PC-3 (cell line): ENCODE results near the gene TRMT10A.

ENCODE experiments used
- CTCF ChIP-seq: fragments of 300-600 bp; sonication (generic); conservative IDR thresholded peaks from 2 replicates; pipeline ENCODE4 v1.5.1; 2017; ENCODE audit warnings: antibody characterized with exemption, low read depth, mild to moderate bottlenecking, low read length
- EZH2 ChIP-seq: fragments of 300-600 bp; sonication (generic); IDR thresholded peaks from one replicate; pipeline ENCODE4 v1.6.1; 2017; ENCODE audit warnings: antibody characterized with exemption, mild to moderate bottlenecking, low read length; ENCODE audit not compliant: unreplicated experiment

- TF ChIP-seq CTCF (no peak), EZH2 (no peak)
Observed at GRCh38 chr4:99506781-99507180, 57.1 kb downstream of the TRMT10A start.
